ENCODE results near the gene RNU1-2.
"Not testable (repeated sequence)": the region's sequence is repeated elsewhere in the genome, so short reads cannot be mapped to it uniquely, and the experiment has no call there.

RNU1-2 gene

DNA sequence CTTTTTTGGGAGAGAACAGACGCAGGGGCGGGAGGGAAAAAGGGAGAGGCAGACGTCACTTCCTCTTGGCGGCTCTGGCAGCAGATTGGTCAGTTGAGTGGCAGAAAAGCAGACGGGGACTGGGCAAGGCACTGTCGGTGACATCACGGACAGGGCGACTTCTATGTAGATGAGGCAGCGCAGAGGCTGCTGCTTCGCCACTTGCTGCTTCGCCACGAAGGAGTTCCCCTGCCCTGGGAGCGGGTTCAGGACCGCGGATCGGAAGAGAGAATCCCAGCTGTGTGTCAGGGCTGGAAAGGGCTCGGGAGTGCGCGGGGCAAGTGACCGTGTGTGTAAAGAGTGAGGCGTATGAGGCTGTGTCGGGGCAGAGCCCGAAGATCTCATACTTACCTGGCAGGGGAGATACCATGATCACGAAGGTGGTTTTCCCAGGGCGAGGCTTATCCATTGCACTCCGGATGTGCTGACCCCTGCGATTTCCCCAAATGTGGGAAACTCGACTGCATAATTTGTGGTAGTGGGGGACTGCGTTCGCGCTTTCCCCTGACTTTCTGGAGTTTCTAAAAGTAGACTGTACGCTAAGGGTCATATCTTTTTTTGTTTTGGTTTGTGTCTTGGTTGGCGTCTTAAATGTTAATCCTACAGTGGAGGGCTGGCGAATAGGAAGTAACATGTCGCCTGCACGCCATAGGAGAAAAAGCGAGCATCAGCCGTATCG is at the start of gene RNU1-2:
TSS of gene RNU1-2 (plus strand) at position 383 of the 718 bp plus-strand sequence.
- peak; percentile 91 for DNase-seq

DNA sequence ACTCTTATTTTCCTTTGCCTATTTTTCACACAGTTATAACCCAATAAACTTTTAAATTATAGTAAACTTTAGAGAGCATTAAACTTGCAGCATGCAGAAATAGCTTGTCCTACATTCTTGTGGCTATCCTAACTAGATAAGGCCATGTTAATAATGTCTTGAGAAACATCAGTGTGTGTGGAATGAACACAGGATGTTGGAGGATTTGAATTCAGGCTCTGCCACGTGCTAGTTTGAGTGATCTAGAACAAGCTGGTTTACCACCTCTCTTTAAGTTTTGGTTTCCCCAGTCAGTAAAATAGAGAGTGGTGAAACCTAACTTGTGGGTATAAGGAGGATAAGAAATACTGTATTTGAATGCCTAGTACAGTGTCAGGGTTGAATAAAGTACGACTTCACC is 39.6 kb upstream of the RNU1-2 start:
- DNase-seq, result not testable (repeated sequence)

DNA sequence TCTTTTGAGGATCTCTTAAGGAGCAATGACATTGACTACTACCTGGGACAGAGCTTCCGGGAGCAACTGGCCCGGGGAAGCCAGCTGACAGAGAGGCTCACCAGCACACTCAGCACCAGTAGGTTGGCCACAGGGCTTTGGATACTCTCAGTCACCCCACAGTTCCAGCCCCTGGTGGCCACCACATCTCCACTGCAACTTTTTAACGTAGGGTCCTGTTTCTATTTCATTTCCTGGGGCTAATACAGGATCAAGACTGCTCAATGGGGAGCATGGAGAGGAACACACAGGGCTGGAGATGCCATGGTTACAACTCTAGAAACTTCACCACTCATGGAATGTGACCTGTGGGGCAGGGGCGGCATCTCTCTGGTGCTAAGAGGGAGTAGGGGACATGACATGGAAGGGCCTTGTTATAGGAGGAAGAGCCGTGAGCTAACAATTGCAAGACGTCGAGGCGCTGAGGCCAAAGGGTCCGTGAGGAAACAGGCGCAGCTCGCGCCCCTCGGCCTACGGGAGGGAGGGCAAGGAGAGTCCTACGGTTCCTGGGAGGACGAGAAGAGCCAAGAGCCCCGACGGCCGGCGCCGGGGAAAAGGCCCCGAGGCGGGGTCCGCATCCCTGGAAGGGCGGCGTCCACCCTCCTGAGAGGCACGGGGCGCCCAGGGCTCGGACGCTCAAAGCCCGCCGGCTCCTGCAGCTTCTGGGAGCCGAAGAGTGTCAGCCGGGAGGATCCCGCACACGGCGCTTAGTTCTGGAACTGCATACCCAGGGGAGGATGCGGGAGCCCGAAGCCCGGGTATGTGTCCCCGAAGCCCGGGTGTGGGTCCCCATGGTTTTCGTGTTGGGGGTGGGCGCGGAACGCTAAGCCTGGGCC is 36.4 kb upstream of the RNU1-2 start:
- not testable (repeated sequence) for DNase-seq

DNA sequence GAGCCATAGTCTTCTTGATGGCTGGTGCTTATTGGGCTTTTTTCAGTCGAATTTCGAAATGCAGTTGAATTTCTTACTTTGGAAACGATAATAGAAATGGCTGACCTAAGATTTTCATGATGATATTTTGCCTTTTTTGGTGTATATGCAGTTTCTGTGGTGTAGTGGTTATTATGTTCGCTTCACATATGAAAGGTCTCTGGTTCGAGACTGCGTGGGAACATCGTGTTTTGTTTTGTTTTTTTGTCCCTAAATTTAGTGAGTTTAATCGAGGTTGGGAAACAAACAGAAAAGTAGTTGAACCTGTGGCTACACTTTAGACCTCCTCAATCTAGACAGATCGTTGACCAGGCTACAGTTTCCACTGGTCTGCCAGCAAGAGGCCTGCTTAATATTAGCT is 35.7 kb upstream of the RNU1-2 start:
- DNase-seq, result not testable (repeated sequence)

DNA sequence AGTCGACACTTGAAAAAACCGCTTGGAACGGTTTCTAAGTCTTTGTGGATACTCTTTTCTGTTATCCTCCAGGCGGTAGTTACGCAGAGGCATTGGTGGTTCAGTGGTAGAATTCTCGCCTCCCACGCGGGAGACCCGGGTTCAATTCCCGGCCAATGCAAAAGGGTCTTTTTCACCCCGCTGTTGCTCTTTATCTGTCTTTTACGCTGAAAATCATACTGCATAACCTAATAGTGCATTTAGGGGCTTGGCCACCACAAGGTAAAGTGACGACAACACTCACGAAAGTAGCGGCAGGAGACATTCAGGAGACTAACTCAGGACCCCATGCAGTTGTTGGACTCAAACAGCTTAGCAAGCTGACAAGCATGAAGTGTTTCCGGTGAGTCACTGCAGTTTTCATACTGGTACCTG is 33.9 kb upstream of the RNU1-2 start:
- not testable (repeated sequence) for DNase-seq

DNA sequence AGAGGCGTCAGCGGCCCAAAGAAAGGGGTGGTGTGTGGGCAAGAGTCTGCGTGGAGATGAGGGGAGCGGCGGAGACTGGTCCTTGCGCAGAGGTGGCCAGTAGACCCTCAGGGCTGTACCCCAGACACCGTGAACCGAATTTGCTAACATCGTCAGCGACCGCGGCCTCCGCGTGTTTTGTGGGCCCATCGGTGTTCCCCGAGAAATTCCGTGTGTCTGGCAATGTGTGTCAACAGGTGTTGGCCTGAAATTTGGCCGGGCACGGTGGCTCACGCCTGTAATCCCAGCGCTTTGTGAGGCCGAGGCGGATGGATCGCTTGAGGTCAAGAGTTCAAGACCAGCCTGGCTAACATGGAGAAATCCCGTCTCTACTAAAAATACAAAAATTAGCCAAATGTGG is 33.4 kb upstream of the RNU1-2 start:
- DNase-seq, result not testable (repeated sequence)

DNA sequence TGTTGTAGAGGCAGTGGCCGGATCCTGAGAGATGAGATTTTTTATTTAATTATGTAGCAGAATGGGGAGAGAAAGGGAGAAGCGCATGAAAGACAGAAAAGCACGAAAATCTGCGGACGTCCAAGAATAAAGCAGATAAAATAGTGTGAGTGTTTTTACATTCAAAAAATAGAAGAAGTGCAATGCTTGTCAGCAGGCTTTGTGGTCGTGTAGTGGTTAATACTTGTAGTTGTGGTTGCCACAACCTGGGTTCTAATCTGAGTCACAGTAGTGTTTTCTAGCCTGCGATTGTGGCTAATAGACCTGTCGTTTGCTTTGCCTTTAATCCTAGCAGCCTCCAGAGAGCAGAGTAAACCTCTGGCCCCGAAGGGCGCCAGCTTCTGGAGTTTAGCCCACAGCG is 32.8 kb upstream of the RNU1-2 start:
- DNase-seq, result not testable (repeated sequence)

DNA sequence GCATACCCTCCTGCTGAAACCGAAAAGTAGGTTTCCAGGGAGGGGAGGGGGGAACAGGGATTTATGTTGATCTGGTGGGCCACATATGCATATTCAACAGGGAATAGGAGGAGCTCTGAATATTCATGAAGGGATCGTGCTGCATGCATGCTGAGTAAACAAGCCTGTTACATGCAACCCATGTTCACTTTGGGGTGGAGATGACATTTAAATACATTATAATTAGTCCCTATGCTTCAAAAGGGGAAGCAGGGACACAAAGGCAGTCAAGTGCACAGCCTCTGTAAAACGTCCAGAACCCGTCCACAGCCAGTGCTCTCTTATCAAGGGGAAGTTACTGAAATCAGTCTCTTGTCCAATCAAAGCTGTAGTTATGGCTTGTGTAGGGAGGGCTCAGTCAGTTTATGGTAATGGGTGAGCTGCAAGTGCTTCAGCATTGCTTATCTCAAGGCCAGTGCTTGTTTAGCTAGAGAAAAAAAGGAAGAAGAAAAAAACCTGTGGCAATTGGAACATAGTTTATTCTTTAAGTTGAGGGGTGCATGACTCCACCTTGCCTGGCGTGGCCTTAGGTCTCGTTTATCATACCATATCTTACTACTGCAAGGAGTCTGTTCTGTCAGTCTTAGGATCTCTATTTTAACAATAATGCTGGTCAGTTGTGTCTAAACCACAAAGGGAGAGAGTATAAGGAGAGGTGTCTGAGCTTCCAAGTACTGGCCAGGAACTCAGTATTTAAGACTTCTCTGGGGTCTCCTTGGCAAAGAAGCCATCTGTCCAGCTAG is 28.7 kb upstream of the RNU1-2 start:
- not testable (repeated sequence) for DNase-seq

DNA sequence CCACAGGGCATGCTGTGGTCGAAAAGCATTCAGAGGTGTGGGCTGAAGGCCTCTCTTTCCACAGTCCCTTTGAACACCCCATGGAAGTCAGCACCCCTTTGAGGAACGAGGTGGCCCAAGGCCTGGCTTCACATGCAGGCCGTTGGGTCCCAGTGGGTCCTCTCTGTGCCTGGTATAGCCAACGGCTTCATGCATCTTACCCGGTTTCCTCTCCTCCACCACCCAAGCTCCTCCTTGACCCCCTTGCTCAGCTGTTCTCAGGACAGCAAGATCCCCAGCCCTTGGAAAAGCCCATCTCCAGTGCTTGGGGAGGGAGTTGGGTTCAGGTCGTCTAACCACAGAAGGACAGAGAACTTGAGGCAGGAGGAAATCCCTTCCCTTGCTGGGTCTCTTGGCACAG is 27.0 kb upstream of the RNU1-2 start:
- DNase-seq, result not testable (repeated sequence)

DNA sequence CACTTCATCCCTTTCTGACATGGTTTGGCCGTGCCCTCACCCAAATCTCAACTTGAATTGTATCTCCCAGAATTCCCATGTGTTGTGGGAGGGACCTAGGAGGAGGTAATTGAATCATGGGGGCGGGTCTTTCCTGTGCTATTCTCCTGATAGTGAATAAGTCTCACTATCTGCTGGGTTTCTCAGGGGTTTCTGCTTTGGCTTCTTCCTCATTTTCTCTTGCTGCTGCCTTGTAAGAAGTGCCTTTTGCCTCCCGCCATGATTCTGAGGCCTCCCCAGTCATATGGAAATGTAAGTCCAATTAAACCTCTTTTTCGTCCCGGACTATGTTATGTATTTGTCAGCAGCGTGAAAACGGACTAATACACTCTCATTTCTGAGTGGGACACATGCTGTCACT is 25.8 kb upstream of the RNU1-2 start:
- DNase-seq, result not testable (repeated sequence)

DNA sequence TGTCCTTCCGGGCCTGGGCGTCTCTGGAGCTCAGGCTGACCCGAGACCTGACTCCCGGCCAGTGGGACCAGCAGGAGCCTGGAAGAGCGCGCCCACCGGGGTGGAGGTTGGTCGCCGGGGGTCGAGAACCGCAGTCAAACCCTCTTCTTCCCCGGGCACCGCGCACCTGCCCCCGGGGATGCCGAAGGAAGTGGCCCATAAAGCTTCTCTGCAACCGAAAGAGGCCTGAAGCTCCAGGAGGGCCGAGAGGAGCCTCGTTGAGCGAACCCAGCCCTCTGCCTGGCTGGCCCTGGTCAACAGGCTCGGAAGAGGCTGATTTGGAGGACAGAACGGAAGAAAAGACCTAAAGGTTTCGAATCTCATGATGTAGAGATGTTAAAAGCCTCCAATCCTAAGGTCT is 24.6 kb upstream of the RNU1-2 start:
- DNase-seq, result not testable (repeated sequence)

DNA sequence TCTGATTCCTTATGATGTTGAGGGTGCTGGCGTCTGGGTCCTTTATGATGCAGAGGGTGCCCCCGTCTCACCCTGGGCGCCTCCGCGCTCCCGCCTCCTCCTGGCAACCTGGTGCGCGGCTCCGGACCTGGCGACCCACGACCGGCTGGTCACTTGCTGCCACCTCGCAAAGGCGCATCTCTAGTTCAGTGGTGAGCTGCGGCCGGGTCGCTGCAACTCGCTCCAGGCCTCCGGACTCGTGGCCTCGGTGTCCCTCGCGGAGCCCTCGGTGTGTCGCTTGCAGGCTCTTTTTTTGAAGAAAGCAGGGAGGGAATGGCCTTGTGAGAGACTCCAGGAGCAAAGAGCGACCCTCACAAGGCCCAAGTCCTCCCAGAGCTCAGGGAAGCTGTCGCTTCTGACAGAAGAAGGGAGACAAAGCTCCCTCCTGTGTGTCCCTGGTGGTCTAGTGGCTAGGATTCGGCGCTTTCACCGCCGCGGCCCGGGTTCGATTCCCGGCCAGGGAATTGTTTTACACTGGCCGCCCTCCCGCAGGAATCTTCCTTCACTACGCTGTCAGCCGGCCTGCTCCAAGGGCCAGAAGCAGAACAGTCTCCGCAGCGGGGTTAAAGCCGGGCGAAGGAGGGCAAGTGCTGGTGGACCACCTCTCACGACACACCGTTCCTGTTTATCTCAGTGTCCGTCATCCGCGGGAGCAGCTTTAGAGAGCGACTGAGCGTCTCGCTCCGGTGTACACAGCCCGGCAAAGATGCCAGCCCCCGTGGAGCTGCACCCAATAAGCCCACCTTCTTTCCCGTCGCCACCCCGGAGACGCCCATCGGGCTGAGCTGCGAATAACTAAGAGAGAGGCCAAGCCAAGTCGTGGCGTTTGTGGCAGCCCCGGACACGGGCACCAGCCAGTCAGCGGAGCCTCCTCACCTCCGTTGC is 23.4 kb upstream of the RNU1-2 start:
- DNase-seq, result peak; percentile 67

DNA sequence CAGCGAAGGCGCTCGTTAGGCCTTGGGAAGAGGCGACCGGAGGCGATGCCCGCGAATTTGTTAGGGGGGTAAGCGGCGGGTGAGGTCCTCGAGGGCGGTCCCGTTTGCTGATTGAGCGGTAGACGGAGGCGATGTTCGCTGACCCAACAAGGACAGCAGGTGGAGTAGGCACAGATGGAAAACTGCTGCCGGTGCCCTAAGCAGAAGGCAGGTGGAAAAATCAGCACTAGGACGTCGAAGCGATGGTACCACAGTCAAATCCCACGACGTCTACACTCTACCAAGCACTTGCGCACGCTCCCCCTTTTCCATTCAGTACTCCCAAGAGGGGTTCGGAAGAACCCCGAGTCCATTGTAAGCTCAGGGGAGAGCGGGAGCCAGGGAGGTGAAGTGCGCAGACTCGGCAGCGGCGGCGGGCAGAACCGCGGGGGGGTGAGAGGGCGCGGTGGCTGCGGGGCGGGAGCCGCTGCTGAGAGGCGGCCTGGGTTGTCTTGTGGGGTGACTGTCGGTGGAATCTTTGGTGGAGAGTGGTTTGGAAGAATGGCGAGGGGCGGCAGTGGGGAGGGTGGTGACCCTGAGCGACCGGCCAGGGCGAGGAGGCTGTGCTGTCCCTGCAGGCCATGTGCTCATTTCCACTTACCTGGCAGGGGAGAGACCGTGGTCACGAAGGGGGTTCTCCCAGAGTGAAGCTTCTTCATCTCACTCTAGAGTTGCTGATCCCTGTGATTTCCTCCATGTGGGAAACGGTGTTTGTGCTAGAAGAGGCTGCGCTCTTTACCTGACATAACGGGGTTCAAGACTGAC is 22.5 kb upstream of the RNU1-2 start:
- DNase-seq, result peak; percentile 50

DNA sequence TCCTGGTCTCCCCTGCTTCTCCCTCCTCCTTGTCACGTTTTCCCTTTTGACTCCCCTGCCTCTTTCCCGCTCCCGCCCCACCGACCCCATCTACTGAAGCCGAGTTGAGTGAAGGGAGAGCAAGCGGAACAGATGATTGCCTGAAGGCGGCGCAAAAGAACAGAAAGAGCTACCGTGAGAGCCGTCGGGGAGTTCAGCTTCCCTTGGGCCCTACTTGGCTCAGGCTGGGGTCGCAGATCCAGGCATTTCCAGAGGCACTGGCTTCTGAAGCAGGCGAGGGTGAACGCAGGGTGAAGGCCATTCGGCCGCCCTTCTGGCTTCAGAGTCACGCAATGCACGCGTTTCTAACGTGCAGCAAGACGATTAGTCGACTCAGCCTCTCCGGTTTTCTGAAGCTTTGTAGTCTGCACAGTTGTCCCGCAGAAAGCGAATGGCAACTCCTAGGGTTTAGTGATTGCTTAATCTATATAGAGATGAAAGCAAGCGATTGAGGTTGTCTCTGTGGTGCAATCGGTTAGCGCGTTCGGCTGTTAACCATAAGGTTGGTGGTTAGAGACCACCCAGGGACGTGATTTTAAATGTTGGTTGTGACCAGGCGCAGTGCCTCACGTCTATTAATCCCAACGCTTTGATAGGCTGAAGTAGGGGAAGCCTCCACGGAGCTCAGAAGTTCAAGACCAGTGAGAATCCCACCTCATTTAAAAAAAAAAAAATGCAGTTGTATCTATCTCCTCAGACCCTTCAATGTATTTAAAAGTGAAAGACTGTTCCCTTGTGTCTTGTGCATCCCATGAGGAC is 20.6 kb upstream of the RNU1-2 start:
- not testable (repeated sequence) for DNase-seq

DNA sequence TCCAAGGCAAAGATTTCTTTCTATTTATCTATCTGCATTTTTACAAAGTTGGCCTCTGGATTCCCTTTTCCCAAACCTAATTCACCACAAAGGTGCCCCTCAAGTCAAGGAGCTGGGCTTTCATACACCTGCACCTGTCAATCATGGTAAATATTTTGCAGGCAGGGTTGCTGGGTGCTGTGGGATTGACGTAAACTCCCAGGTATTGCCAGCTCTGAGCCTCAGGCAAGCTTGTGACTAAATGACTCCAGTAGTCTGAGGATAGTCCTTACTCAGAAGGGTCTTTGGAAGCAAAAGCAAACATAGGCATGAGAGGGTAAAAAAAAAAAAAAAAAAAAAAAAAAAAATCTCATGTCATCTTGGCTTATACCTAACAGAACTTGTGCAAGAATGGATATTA is 14.0 kb upstream of the RNU1-2 start:
- DNase-seq, result not testable (repeated sequence)

DNA sequence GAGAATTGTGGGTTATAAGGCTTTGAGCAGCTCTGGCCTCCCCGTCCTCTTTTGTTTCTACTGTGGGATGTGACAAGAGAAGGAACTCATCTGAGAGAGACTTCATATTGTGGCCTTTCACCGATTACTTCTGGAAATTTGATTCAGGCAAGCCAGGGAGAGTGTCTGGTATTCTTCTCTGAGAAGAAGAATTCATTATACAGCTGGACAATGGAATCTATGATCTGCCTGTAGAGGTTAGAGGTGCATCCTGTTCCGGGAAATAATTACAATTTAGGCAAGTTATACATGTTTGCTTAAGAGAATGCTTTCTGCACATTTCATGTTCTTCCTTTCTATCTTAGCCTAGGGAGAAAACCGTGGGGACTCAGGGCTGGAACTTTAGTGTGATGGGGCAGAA is 12.8 kb upstream of the RNU1-2 start:
- DNase-seq, result no peak

DNA sequence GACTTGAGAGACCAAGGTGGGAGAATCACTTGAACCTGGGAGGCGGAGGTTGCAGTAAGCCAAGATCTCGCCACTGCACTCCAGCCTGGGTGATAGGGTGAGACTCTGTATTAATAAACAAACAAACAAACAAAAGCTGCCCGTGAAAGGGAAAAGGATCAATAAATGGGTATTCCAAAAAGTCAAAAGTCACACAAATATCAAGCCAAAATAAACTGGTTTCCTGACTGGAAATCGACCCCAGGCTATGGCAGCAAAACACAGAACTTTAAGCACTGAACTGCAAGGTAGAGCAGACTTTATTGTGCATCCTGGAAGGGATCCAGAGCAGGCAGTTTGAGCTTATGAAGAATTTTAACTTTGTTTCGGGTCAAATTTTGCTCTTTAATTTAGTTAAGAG is 11.3 kb upstream of the RNU1-2 start:
- not testable (repeated sequence) for DNase-seq

DNA sequence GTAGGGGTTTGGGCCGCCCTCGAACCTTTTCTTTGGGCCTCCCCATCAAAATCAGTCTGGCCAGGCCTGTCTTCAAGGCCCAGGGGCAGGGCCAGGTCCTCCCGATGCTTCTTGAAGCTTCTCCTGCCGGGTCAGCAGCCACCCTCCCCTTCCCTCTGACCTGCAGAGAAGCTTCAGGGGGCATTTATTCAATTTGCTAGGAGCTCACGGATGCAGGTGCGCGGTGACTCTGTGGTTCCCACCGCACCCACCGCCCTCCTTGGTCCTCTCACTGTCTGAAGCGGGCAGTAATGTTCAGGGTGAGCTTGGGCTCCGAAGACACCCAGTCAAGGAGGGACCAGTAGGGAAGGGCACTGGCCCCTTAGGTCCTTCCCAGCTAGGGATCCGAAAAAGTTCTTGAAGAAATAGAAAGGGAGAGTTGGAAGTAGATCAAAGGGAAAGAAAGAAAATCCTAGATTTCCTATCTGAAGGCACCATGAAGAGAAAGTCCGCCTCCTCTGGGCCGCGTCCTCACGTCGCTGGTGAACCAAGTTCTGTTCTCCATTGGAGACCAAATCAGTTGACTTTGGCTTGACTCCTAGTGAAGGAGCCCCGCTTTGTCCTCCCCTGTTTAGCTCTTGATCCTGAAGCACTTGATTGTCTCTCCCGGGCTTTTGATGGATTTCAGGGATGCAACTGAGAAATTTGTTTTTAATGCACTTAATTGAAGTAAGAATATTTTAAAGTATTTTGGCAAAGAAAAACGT is 8.7 kb upstream of the RNU1-2 start:
- no peak for DNase-seq
